H1 (cell line): ENCODE measurements around the gene VCPKMT. TPM values are rescaled to one million over a fixed set of nuclear protein-coding genes. Genes with fewer than 3 reads are reported as not detected.

Source experiments
- BACH1 ChIP-seq: IDR thresholded peaks from 2 replicates; pipeline ENCODE4 v1.6.1; 2012; ENCODE audit warnings: low read length, improper control_type of control experiment
- BCL11A ChIP-seq, 2 experiments: IDR thresholded peaks; one replicate each; pipeline ENCODE4 v1.6.1; 2011; ENCODE audit warnings: low read depth in 2 of 2, low read length in 2 of 2, mild to moderate bottlenecking in 2 of 2
- CBX8 ChIP-seq: fragments of 300-800, 300-1000 bp; sonication (generic); IDR thresholded peaks from 2 replicates; pipeline ENCODE4 v1.7.1; 2016; ENCODE audit warnings: low read depth, low read length, borderline replicate concordance
- GTF2F1 ChIP-seq: IDR thresholded peaks from 2 replicates; pipeline ENCODE4 v1.6.1; 2012; ENCODE audit warnings: low read depth, low read length, improper control_type of control experiment, borderline replicate concordance
- JUN ChIP-seq: IDR thresholded peaks from 2 replicates; pipeline ENCODE4 v1.6.1; 2011; ENCODE audit warnings: low read depth, mild to moderate bottlenecking, improper control_type of control experiment, low read length
- YY1 ChIP-seq: IDR thresholded peaks from 2 replicates; pipeline ENCODE4 v1.6.1; 2011; ENCODE audit warnings: low read depth, mild to moderate bottlenecking, low read length
- polyA plus RNA-seq, 7 experiments: library from polyadenylated mRNA; depleted of rRNA in 3 of 7; stranded (reverse) in 5 of 7; unstranded in 2 of 7; fragments of >200 nt in 5 of 7; fragments of 200-250 nt in 2 of 7; gene quantifications; 1 replicate in 5 of 7; 2 replicates in 1 of 7; 4 replicates in 1 of 7; pipeline versions ENCODE4 v1.2.1 to v1.2.3, GENCODE V29; 2011 to 2013; ENCODE audit warnings: missing spikeins in 2 of 7, mixed read lengths in 2 of 7
- total RNA-seq: library from RNA; stranded (reverse); fragmentation: NEBNext Ultra II Directional; extraction: Animal tissue kit (Norgen Biotek cat#: 25700); gene quantifications from 2 replicates; pipeline ENCODE4 v1.2.1, GENCODE V29; 2021
- TF ChIP-seq, protein P1 (sequence below): fragments of 300-600 bp; sonication (generic); IDR thresholded peaks from 2 replicates; pipeline ENCODE4 v1.7.1; 2012; ENCODE audit warnings: low read length, moderate library complexity, mild to moderate bottlenecking, inconsistent platforms; ENCODE audit not compliant: insufficient replicate concordance
- TF ChIP-seq, protein P2 (sequence below): IDR thresholded peaks from 2 replicates; pipeline ENCODE4 v1.6.1; 2012; ENCODE audit warnings: inconsistent platforms
- TF ChIP-seq, protein P3 (sequence below), 3 experiments: IDR thresholded peaks; 1 replicate in 2 of 3; 2 replicates in 1 of 3; pipeline versions ENCODE4 v1.5.1 to v1.6.1; 2011; ENCODE audit warnings: low read length in 3 of 3, mild to moderate bottlenecking in 3 of 3, inconsistent platforms in 2 of 3, low read depth in 1 of 3, moderate library complexity in 1 of 3; ENCODE audit not compliant: insufficient read depth in 1 of 3; ENCODE audit errors: control extremely low read depth in 1 of 3

The VCPKMT gene
- total and polyA plus RNA-seq, 2 of the 8 experiments (the other 6 are each of a cell fraction or from before 2014, with no cell fraction given): 3.8 to 7.1 TPM

DNA sequence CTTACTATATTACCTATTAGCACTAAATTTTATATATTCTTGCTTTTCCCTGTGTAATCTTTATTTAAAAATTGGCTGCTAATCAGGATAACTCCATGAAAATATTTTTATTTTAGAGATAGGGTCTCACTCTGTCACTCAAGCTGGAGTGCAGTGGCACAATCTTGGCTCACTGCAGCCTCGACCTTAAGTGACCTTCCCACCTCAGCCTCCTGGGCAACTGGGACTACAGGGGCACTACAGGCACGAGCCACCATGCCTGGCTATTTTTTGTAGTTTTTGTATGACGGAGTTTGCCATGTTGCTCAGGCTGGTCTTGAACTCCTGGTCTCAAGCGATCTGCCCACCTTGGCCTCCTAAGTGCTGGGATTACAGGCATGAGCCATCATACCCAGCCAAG lies 32.4 kb upstream of the VCPKMT start (continued):
- TF ChIP-seq, protein P1, sequence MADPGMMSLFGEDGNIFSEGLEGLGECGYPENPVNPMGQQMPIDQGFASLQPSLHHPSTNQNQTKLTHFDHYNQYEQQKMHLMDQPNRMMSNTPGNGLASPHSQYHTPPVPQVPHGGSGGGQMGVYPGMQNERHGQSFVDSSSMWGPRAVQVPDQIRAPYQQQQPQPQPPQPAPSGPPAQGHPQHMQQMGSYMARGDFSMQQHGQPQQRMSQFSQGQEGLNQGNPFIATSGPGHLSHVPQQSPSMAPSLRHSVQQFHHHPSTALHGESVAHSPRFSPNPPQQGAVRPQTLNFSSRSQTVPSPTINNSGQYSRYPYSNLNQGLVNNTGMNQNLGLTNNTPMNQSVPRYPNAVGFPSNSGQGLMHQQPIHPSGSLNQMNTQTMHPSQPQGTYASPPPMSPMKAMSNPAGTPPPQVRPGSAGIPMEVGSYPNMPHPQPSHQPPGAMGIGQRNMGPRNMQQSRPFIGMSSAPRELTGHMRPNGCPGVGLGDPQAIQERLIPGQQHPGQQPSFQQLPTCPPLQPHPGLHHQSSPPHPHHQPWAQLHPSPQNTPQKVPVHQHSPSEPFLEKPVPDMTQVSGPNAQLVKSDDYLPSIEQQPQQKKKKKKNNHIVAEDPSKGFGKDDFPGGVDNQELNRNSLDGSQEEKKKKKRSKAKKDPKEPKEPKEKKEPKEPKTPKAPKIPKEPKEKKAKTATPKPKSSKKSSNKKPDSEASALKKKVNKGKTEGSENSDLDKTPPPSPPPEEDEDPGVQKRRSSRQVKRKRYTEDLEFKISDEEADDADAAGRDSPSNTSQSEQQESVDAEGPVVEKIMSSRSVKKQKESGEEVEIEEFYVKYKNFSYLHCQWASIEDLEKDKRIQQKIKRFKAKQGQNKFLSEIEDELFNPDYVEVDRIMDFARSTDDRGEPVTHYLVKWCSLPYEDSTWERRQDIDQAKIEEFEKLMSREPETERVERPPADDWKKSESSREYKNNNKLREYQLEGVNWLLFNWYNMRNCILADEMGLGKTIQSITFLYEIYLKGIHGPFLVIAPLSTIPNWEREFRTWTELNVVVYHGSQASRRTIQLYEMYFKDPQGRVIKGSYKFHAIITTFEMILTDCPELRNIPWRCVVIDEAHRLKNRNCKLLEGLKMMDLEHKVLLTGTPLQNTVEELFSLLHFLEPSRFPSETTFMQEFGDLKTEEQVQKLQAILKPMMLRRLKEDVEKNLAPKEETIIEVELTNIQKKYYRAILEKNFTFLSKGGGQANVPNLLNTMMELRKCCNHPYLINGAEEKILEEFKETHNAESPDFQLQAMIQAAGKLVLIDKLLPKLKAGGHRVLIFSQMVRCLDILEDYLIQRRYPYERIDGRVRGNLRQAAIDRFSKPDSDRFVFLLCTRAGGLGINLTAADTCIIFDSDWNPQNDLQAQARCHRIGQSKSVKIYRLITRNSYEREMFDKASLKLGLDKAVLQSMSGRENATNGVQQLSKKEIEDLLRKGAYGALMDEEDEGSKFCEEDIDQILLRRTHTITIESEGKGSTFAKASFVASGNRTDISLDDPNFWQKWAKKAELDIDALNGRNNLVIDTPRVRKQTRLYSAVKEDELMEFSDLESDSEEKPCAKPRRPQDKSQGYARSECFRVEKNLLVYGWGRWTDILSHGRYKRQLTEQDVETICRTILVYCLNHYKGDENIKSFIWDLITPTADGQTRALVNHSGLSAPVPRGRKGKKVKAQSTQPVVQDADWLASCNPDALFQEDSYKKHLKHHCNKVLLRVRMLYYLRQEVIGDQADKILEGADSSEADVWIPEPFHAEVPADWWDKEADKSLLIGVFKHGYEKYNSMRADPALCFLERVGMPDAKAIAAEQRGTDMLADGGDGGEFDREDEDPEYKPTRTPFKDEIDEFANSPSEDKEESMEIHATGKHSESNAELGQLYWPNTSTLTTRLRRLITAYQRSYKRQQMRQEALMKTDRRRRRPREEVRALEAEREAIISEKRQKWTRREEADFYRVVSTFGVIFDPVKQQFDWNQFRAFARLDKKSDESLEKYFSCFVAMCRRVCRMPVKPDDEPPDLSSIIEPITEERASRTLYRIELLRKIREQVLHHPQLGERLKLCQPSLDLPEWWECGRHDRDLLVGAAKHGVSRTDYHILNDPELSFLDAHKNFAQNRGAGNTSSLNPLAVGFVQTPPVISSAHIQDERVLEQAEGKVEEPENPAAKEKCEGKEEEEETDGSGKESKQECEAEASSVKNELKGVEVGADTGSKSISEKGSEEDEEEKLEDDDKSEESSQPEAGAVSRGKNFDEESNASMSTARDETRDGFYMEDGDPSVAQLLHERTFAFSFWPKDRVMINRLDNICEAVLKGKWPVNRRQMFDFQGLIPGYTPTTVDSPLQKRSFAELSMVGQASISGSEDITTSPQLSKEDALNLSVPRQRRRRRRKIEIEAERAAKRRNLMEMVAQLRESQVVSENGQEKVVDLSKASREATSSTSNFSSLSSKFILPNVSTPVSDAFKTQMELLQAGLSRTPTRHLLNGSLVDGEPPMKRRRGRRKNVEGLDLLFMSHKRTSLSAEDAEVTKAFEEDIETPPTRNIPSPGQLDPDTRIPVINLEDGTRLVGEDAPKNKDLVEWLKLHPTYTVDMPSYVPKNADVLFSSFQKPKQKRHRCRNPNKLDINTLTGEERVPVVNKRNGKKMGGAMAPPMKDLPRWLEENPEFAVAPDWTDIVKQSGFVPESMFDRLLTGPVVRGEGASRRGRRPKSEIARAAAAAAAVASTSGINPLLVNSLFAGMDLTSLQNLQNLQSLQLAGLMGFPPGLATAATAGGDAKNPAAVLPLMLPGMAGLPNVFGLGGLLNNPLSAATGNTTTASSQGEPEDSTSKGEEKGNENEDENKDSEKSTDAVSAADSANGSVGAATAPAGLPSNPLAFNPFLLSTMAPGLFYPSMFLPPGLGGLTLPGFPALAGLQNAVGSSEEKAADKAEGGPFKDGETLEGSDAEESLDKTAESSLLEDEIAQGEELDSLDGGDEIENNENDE: no peak
- TF ChIP-seq, protein P2, sequence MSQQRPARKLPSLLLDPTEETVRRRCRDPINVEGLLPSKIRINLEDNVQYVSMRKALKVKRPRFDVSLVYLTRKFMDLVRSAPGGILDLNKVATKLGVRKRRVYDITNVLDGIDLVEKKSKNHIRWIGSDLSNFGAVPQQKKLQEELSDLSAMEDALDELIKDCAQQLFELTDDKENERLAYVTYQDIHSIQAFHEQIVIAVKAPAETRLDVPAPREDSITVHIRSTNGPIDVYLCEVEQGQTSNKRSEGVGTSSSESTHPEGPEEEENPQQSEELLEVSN: no peak
- no peak for TF ChIP-seq BCL11A (IDR thresholded peaks at IDR 0.05; ENCODE audit: low read depth in 2 of 2, low read length in 2 of 2)
- TF ChIP-seq YY1: no peak
- no peak for TF ChIP-seq GTF2F1
- no peak for TF ChIP-seq CBX8
- TF ChIP-seq JUN: no peak
- no peak for TF ChIP-seq BACH1
- TF ChIP-seq, protein P3, sequence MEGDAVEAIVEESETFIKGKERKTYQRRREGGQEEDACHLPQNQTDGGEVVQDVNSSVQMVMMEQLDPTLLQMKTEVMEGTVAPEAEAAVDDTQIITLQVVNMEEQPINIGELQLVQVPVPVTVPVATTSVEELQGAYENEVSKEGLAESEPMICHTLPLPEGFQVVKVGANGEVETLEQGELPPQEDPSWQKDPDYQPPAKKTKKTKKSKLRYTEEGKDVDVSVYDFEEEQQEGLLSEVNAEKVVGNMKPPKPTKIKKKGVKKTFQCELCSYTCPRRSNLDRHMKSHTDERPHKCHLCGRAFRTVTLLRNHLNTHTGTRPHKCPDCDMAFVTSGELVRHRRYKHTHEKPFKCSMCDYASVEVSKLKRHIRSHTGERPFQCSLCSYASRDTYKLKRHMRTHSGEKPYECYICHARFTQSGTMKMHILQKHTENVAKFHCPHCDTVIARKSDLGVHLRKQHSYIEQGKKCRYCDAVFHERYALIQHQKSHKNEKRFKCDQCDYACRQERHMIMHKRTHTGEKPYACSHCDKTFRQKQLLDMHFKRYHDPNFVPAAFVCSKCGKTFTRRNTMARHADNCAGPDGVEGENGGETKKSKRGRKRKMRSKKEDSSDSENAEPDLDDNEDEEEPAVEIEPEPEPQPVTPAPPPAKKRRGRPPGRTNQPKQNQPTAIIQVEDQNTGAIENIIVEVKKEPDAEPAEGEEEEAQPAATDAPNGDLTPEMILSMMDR (IDR thresholded peaks at IDR 0.05; ENCODE audit: control extremely low read depth in 1 of 3, insufficient read depth in 1 of 3, low read depth in 1 of 3, low read length in 3 of 3): no peak
